Ectodermal cell (in vitro differentiated cells): Measurements from ENCODE around the gene MTM1.

Experiments
- H3K27ac ChIP-seq: 2 replicates; pipeline ENCODE4 v1.7.0; 2013; ENCODE audit warnings: mild to moderate bottlenecking, low read depth, low read length; ENCODE audit not compliant: insufficient read depth, poor library complexity, severe bottlenecking
- H3K27me3 ChIP-seq: 2 replicates; pipeline ENCODE4 v1.7.0; 2013; ENCODE audit warnings: mild to moderate bottlenecking, low read length; ENCODE audit not compliant: insufficient read depth, control insufficient read depth, poor library complexity, severe bottlenecking
- H3K36me3 ChIP-seq: one replicate; pipeline ENCODE4 v1.7.0; 2013; ENCODE audit warnings: low read length; ENCODE audit not compliant: control insufficient read depth, insufficient read depth
- H3K4me1 ChIP-seq: one replicate; pipeline ENCODE4 v1.7.0; 2013; ENCODE audit warnings: low read length; ENCODE audit not compliant: control insufficient read depth, insufficient read depth
- H3K4me3 ChIP-seq: 2 replicates; pipeline ENCODE4 v1.7.0; 2013; ENCODE audit warnings: low read depth, low read length, control low read depth; ENCODE audit not compliant: insufficient read depth
- H3K9me3 ChIP-seq: 2 replicates; pipeline ENCODE4 v1.7.0; 2013; ENCODE audit warnings: mild to moderate bottlenecking, low read length, moderate library complexity; ENCODE audit not compliant: control insufficient read depth
- WGBS, 2 experiments: methylation state at CpG; one replicate each; pipeline ENCODE4 v1.1.7; 2013; ENCODE audit warnings: missing lambda C conversion rate in 2 of 2; 5-methylcytosine and 5-hydroxymethylcytosine counted together

MTM1 gene

GRCh38 chrX:150548251-150548650 lies 20.2 kb upstream of the MTM1 start:
- Histone ChIP-seq H3K9me3 (no peaks in the 10 kb centered on the region), H3K36me3 (no peaks in the 10 kb centered on the region), H3K27me3 (peaks cover 19% of the 10 kb centered on the region), H3K4me1 (peaks cover 3% of the 10 kb centered on the region), H3K4me3 (no peak overlapping the region), H3K27ac (no peak overlapping the region)
- 84 to 86% methylated on average over 4 of the region's 4 CpGs for WGBS, 2 experiments

GRCh38 chrX:150548684-150549083 lies 19.7 kb upstream of the MTM1 start:
- no peak overlapping the region for H3K27ac ChIP-seq
- H3K4me3 ChIP-seq = no peak overlapping the region
- no peaks in the 10 kb centered on the region for H3K9me3 ChIP-seq
- H3K4me1 ChIP-seq = peaks cover 3% of the 10 kb centered on the region
- H3K36me3 ChIP-seq = no peaks in the 10 kb centered on the region
- peaks cover 19% of the 10 kb centered on the region for H3K27me3 ChIP-seq
- WGBS, 2 experiments = 96 to 100% methylated on average over 1 to 2 of the region's 2 CpGs

GRCh38 chrX:150551963-150552362 lies 16.5 kb upstream of the MTM1 start:
- WGBS, 2 experiments = 96 to 97% methylated on average over 3 of the region's 3 CpGs
- Histone ChIP-seq H3K4me3 (no peak overlapping the region), H3K27me3 (peaks cover 19% of the 10 kb centered on the region)

GRCh38 chrX:150558424-150558823 lies 10.0 kb upstream of the MTM1 start:
- H3K27ac ChIP-seq = peak overlapping the region; percentile 23
- H3K9me3 ChIP-seq = no peaks in the 10 kb centered on the region
- H3K4me3 ChIP-seq = no peak overlapping the region
- H3K36me3 ChIP-seq = no peaks in the 10 kb centered on the region
- no peaks in the 10 kb centered on the region for H3K27me3 ChIP-seq
- H3K4me1 ChIP-seq = peaks cover 4% of the 10 kb centered on the region
- 2 to 3% methylated on average over 3 to 7 of the region's 7 CpGs for WGBS, 2 experiments

More at GRCh38 chrX:150551963-150552362, 16.5 kb upstream of the MTM1 start:
- Histone ChIP-seq H3K36me3 (no peaks in the 10 kb centered on the region), H3K27ac (no peak overlapping the region), H3K9me3 (no peaks in the 10 kb centered on the region), H3K4me1 (no peaks in the 10 kb centered on the region)

GRCh38 chrX:150564838-150565237 lies 3.6 kb upstream of the MTM1 start:
- no peak overlapping the region for H3K4me3 ChIP-seq
- no peaks in the 10 kb centered on the region for H3K36me3 ChIP-seq
- H3K9me3 ChIP-seq = no peaks in the 10 kb centered on the region
- H3K27ac ChIP-seq = no peak overlapping the region
- peaks cover 5% of the 10 kb centered on the region for H3K4me1 ChIP-seq
- H3K27me3 ChIP-seq = no peaks in the 10 kb centered on the region
- WGBS, 2 experiments = 39 to 63% methylated on average over 2 to 3 of the region's 3 CpGs

GRCh38 chrX:150565551-150565950 lies 2.9 kb upstream of the MTM1 start:
- no peak overlapping the region for H3K4me3 ChIP-seq
- peaks cover 5% of the 10 kb centered on the region for H3K4me1 ChIP-seq
- H3K36me3 ChIP-seq = no peaks in the 10 kb centered on the region
- no peaks in the 10 kb centered on the region for H3K27me3 ChIP-seq
- no peak overlapping the region for H3K27ac ChIP-seq
- 54 to 61% methylated on average over 2 to 5 of the region's 5 CpGs for WGBS, 2 experiments
- H3K9me3 ChIP-seq = no peaks in the 10 kb centered on the region

GRCh38 chrX:150566734-150567182 lies 1.7 kb upstream of the MTM1 start:
- Histone ChIP-seq H3K4me1 (peaks cover 5% of the 10 kb centered on the region), H3K27me3 (no peaks in the 10 kb centered on the region), H3K27ac (peak overlapping the region; percentile 87), H3K4me3 (no peak overlapping the region), H3K36me3 (no peaks in the 10 kb centered on the region), H3K9me3 (no peaks in the 10 kb centered on the region)
- 0% methylated on average over 3 of the region's 3 CpGs for WGBS, 2 experiments

- Histone ChIP-seq H3K4me3 (no peak overlapping the region), H3K27ac (no peak overlapping the region), H3K4me1 (peaks cover 9% of the 10 kb centered on the region), H3K9me3 (no peaks in the 10 kb centered on the region), H3K36me3 (no peaks in the 10 kb centered on the region), H3K27me3 (no peaks in the 10 kb centered on the region)
- WGBS, 2 experiments = 54 to 63% methylated on average over 22 to 23 of the region's 23 CpGs
These were observed 639 bp upstream of the MTM1 start for GRCh38 chrX:150567645-150568319.

GRCh38 chrX:150569155-150569477 lies 695 bp downstream of the MTM1 start:
- Histone ChIP-seq H3K4me3 (peak overlapping the region; percentile 73), H3K9me3 (no peaks in the 10 kb centered on the region), H3K36me3 (no peaks in the 10 kb centered on the region), H3K4me1 (peaks cover 18% of the 10 kb centered on the region), H3K27ac (no peak overlapping the region), H3K27me3 (no peaks in the 10 kb centered on the region)
- 1 to 16% methylated on average over 12 to 17 of the region's 17 CpGs for WGBS, 2 experiments

- H3K36me3 ChIP-seq = no peaks in the 10 kb centered on the region
- H3K9me3 ChIP-seq = no peaks in the 10 kb centered on the region
- H3K4me1 ChIP-seq = peaks cover 14% of the 10 kb centered on the region
- no peak overlapping the region for H3K27ac ChIP-seq
- H3K27me3 ChIP-seq = no peaks in the 10 kb centered on the region
- H3K4me3 ChIP-seq = no peak overlapping the region
- WGBS, 2 experiments = 81 to 88% methylated on average over 1 of the region's 3 CpGs
These were observed 2.1 kb downstream of the MTM1 start for GRCh38 chrX:150570512-150570911.
